AG08395 (cell line): ENCODE results near the gene FGB.
A peak's percentile ranks its signal among the peaks of the same experiment; 100 is the strongest.

Experiments
- DNase-seq: peaks from one replicate; pipeline ENCODE4 v3.0.0; 2012; ENCODE audit warnings: mixed read lengths, low spot score

The FGB gene

DNA sequence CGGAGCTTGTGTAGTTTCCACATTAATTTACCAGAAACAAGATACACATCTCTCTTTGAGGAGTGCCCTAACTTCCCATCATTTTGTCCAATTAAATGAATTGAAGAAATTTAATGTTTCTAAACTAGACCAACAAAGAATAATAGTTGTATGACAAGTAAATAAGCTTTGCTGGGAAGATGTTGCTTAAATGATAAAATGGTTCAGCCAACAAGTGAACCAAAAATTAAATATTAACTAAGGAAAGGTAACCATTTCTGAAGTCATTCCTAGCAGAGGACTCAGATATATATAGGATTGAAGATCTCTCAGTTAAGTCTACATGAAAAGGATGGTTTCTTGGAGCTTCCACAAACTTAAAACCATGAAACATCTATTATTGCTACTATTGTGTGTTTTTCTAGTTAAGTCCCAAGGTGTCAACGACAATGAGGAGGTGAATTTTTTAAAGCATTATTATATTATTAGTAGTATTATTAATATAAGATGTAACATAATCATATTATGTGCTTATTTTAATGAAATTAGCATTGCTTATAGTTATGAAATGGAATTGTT is at the start of gene FGB:
FGB (plus strand) TSS at position 315 of the 558 bp plus-strand sequence; CDS start at position 323, 8 bp downstream.
- DNase-seq: no peak

DNA sequence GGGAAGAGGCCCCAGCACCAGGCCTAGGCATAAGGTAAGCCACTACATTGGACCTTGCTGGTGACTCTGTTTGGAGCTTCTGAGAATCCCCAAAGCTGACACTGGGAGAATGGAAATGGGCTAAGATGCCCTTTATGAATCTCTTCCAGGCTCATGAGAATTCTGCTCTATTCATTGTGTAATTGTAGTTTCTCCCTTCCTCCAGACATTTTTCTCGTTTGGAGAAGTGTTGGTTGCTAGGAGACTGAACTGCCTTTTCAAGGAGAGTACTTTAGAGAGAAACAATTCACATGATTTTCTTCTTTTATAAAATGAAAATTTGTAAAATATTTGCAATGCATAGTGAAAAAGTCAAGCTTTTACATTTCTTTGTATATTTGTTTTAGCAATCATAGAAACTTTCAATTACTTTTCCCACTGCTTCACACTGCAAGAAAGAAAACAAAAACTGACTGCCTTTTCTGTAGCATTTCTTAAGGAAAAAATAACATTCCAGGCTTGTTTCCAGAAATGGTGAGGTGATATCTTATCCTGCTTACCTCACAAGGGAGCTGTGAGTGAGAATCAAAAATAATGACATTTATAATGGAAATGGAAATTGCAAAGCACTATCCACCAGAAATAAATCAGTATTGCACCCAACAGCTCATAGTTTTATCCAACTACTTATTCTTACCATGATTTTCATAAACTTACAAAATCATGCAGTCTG is 46.3 kb upstream of the FGB start:
- no peak for DNase-seq

GRCh38 chr4:154517591-154517990 is 45.2 kb upstream of the FGB start:
- DNase-seq: no peak

DNA sequence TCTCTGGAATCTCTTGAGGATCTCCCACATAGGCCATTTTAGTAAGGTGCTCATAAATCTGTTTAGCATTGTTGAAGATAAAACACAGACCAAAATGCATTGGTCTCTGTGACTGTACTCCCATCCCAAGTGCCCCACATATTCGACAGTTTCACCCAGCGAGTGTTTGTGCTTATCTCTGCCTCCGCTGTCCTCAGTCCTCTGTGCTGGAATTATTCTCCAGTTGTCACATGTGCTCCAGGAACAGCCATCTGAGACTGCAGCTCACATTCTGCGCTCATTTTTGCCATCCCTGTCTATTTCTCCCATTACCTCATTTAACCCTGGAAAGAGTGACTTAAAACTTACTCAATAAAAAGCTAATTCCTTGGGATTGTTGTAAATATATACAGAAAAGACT is 43.6 kb upstream of the FGB start:
- no peak for DNase-seq

GRCh38 chr4:154521607-154522006 is 41.2 kb upstream of the FGB start:
- DNase-seq: no peak

GRCh38 chr4:154526151-154526550 is 36.7 kb upstream of the FGB start:
- DNase-seq: no peak

GRCh38 chr4:154527308-154527707 is 35.5 kb upstream of the FGB start:
- DNase-seq: no peak

- DNase-seq: no peak
Observed at GRCh38 chr4:154528869-154529268, 33.9 kb upstream of the FGB start.

DNA sequence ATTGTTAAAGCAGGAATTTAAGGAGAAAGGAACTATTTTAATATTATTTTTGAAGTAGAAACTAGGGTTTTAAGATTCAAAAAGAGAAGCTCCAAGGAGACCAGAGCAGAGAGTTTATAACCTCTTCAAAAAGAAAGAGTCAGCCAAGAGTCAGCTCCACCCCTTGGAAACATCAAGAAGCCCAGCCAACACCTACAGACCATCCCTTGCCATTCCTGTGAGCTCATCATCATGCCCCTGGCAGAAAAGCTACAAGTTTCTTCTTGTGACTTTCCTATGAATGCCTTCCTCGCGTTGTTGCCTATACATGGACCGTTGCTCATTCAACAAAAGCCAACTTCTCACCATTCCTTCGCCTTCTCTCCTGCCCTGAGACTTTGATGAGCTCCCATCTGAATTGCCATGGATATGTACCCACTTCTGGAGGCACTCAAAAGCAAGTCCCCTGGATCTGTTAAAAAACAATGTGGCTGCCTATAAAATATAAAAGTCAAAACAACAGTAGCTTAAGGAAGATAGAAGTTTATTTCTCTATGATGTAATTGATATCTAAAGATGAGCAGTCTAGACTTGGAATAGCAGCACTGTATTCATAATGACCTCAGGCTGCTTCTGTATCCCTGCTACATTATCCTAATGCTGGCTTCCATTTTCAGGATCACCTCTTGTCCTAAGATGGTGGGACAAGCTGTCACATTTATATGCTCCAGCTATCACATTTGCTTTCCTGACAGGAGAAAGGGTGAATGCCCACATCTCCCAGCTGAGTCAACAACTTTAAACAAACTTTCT is 32.9 kb upstream of the FGB start:
- no peak for DNase-seq

DNA sequence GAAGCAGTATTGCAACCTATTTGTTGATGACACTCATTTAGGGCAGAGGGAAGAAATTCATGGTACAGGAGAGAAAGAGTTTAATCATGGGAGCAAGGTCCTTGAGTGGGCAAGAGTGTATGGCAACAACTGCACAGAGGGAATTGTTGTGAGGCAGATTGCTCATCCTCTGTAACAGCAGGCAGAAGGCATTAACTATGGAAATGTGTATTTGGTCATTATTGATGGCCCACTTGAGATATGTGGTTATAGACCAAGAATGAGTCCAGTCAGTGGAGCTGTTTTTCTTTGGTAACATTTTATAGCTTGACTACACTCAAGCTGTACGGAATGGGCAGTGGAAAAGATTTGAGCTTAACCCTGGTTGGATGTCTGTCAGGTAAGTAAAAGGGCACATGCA is 28.5 kb upstream of the FGB start:
- DNase-seq: no peak

GRCh38 chr4:154542271-154542879 is 20.4 kb upstream of the FGB start:
- DNase-seq: no peak

- DNase-seq: no peak
Observed at GRCh38 chr4:154545689-154546088, 17.1 kb upstream of the FGB start.

GRCh38 chr4:154549894-154550790 is 12.7 kb upstream of the FGB start, which contains the start of gene PLRG1:
Gene PLRG1 (minus strand): TSS chr4:154550400. CDS start chr4:154550308, 92 bp downstream.
- peak; percentile 99 for DNase-seq

GRCh38 chr4:154551872-154552686 is 10.7 kb upstream of the FGB start:
- DNase-seq: peak; percentile 74

DNA sequence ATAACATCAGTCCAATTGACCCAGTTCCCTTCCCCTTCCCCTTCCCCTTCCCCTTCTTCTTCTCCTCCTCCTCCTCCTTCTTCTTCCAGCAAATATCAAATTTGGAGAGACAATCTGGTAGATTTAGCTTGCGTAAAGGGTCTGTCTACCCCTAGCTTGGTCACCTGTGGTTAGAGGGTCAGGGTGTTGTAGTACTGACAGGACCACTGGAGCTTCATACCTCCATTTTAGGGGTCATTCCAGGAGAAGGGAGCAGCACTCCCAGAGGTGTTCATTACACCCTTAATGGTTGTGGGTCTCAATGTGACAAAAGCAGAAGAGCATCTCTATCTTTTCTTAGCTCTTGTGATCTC is 3.7 kb upstream of the FGB start:
- no peak for DNase-seq

- peak; percentile 45 for DNase-seq
Observed at GRCh38 chr4:154559494-154560418, 3.1 kb upstream of the FGB start.

DNA sequence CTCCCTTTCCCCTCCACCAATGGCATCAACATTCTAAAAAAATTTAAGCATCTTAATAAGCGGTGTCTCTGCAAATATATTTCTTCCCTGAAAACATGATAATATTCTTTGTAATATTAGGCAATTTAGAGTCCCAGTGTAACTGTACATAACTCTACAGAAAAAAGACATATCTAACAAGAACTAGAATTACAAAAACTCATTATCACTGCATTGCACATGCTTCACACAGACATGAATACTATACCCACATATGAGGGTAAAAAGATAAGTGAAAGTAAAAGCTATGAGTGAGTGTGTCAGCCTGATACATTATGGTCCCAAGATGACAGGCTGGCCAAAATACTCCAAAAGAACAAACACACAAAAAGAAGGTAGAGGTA is 2.4 kb upstream of the FGB start:
- DNase-seq: no peak

DNA sequence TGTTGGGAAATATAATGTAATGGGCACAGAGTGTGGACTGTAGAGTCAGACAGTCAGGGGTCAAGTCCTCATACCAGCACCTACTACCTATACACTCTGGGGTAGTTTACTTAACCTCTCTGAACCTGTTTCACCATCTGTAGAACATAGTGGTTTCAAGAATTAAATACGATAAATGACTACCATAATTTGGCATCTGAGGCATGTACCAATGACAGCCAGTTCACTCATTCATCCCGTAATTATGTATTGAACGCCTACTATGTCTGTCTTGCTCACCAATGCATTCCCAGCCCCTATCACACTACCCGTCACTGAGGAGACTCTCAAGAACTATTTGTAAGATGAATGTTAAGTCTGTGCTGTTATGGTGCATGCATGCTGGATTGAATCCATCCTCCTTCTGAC is 2.0 kb upstream of the FGB start:
- no peak for DNase-seq

- no peak for DNase-seq
Observed at GRCh38 chr4:154564311-154564710, 1.5 kb downstream of the FGB start.

DNA sequence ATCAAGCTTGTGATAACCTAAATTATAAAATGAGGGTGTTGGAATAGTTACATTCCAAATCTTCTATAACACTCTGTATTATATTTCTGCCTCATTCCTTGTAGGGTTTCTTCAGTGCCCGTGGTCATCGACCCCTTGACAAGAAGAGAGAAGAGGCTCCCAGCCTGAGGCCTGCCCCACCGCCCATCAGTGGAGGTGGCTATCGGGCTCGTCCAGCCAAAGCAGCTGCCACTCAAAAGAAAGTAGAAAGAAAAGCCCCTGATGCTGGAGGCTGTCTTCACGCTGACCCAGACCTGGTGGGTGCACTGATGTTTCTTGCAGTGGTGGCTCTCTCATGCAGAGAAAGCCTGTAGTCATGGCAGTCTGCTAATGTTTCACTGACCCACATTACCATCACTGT is 2.9 kb downstream of the FGB start:
- DNase-seq: no peak
